Measurements from ENCODE around the gene CUX1.

The CUX1 gene

GRCh38 chr7:102085218-102085772, 267.9 kb downstream of the CUX1 start:
- no peak for DNase-seq

- DNase-seq, result no peak
Observed at GRCh38 chr7:102089175-102090098, 272.0 kb downstream of the CUX1 start.

- DNase-seq, result no peak
Observed at GRCh38 chr7:102093599-102094315, 276.3 kb downstream of the CUX1 start.

DNA sequence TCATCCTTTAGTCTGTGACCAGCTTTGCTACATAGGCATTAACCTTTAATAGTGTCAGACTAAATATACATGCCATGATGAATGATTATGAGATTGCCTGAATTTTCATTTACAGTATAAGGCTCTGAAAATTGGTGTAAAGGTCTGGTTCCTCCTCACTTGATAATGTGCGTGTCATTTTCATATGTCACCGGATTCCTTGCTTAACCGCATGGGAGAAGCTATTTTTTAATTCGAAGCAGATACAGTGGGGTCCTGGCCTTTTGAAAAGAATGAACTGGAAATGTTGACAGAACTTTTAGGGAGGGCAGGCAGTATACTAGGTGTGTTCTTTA, 276.9 kb downstream of the CUX1 start:
- no peak for DNase-seq

- DNase-seq, result no peak
Observed at GRCh38 chr7:102095321-102096011, 278.0 kb downstream of the CUX1 start.

DNA sequence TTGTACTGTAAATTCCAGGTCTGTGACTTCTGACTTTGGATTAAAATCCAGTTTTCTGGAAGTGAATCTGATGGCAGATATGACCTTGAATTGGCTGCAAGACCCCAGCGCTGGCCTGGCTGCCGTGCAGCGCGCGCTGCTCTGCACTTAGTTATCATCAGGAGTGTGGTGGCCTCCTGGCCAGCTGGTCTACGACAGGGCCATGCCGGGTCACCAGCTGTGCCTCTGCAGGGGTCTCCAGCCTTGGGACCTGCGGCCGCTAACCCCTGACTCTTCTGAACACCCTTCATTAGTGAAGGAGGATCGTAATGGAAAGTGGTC, 278.5 kb downstream of the CUX1 start:
- DNase-seq, result no peak

DNA sequence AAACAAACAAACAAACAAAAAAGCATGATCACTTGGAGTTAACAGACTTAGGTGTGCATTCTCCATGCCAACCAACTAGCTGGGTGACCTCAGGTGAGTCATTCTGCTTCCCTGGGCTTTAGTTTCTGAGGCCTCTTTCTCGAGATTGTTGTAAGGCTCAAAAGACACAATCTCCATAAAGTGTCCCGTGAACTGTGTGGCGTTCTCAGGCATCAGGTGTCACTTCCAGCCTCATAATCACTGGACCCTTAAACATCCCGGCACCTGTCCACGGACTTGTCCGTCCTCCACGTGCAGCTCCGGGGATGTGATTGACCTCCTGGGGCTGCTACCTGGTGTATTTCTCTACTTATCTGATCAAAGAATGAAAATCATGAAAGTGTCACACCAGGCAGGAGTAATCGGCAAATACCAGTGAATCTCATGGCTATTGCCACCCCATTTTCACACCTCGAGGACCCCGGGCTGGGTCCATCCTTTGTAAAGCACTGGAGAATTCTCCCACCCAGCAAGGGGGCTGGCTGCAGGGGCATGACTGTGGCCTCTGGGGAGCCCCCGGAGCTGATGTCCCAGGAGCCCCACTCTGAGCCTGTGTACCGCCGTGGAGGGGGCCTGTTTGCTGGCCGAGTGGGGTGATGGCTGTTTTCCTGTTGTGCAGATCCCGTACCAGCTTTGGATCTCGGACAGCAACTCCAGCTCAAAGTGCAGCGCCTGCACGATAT, 279.4 kb downstream of the CUX1 start:
- DNase-seq, result no peak

DNA sequence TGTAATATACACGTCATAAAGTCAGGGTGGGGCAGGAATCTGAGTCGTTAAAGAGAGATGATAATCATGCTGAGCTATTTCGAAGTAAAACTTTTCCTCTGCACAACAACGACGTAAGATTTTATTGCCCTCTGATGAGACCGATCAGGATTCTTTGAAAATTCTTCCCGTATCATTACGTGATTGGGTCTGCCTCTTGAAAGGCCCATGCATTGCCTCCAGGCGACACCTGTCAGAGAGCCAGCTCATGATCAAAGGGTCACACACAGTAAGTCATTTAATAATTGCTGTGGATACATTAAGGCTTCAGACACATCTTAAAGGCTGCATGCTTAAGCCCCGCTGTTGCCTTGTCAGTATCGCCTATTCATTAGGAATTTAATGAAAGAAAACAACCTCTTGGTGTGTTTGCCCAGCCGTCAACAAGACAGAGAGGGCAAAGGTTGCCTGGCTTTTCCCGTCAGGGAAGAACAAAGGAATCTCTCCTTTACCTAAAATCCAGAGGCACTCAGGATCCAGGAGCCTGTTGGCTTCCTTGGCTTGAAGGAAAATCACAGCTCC, 280.3 kb downstream of the CUX1 start:
- no peak for DNase-seq

GRCh38 chr7:102098986-102099385, 281.6 kb downstream of the CUX1 start:
- no peak for DNase-seq

DNA sequence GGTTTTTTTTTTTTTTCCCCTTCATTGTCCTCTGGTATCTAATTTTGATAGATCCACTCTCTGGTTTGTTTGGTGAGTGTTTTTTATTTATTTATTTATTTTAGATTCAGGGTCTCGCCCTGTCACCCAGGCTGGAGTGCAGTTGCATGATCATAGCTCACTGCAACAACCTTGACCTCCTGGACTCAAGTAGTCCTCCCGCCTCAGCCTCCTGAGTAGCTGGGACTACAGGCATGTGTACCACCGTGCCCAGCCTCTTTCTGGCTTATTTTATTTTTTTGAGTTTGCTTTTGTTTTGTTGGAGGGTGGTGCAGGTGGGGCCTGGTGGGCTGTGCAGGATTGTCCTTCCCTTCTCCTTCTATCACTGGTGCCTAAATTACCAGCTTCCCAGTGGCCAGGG, 282.0 kb downstream of the CUX1 start:
- DNase-seq, result no peak

DNA sequence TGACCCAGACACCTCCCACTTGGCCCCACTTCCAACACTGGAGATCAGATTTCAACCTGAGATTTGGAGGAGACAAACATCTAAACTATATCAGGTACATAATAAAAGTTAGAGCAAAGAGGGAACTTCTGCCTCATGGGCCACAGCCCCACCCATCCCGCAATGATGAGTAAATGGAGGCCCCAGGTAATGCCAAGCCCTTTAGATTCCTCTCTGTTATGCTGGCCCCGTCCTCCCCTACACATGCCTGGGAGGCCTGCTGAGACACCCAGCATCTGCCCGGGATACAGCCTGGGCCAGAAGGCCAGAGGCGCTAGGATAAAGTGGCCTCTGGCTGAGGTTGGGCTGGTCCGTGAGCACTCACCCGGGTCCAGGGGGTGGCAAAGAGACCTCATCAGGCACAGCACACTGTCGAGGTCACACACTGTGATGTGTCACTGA, 283.7 kb downstream of the CUX1 start:
- DNase-seq, result no peak

- no peak for DNase-seq
Observed at GRCh38 chr7:102101926-102102325, 284.5 kb downstream of the CUX1 start.

- DNase-seq, result no peak
Observed at GRCh38 chr7:102103027-102103372, 285.6 kb downstream of the CUX1 start.

- DNase-seq, result no peak
Observed at GRCh38 chr7:102104245-102104644, 286.8 kb downstream of the CUX1 start.

DNA sequence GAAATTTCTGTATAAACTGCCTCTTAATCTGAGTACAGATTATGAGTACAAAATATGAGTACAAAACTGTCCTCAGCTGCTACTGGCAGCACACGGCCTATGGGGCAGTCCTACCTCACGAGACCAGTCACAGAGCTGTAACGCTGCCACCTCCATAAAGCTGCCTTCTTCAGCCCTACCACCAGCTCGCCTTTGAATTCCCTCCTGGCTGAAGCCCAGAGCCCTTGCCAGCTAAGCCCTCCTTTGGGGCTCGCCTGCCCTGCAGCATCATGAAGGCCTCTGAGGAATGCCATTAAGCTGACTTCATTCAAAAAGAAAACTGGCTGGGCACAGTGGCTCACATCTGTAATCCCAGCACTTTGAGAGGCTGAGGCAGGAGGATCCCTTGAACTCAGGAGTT, 289.2 kb downstream of the CUX1 start:
- DNase-seq, result no peak

DNA sequence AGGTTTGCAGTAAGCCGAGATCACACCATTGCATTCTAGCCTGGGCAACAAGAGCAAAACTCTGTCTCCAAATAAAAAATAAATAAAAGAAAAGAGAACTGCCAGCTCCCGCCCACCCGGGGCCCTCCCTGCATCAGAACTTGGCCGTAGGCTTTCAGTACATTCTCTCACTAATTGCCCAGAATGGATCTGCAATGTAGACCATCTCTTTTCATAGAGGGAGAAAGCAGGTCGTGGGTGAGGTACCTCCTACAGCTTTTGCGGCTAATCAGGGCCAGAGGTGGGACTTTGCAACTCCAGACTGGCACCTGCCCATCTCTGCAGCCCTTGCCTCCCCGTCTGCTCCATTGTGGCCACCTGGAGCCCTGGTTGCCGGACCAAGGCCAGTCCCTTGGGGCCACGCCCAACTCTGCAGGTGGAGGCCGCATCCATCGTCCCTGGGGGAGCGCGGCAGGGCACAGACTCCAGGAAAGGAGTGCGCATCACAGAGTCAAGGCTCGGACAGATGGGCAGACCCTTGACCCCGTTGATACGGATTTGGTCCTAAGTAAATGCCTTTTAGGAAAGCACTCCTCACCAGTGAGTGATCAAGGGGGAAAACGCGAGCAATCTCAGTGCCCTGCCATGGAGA, 290.2 kb downstream of the CUX1 start:
- no peak for DNase-seq

GRCh38 chr7:102111061-102112041, 293.9 kb downstream of the CUX1 start:
- DNase-seq, result no peak

DNA sequence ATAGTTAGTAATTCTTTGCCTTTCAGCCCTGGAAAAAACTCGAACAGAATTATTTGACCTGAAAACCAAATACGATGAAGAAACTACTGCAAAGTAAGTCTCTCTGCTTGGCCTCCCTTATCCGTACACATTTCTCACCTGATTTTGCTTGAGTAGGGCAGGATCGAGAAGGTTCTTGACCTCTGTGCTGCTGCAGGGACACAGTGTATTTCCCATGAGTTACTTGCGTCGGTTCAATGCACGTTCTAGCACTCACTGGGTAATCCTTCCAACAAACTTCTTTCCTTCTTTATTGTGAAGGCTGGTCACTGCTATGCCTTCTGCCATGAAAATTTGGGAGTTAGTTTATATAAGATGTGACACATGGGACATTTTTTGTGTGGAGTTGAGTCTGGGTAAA, 297.8 kb downstream of the CUX1 start:
- no peak for DNase-seq

- no peak for DNase-seq
Observed at GRCh38 chr7:102115931-102116330, 298.5 kb downstream of the CUX1 start.

DNA sequence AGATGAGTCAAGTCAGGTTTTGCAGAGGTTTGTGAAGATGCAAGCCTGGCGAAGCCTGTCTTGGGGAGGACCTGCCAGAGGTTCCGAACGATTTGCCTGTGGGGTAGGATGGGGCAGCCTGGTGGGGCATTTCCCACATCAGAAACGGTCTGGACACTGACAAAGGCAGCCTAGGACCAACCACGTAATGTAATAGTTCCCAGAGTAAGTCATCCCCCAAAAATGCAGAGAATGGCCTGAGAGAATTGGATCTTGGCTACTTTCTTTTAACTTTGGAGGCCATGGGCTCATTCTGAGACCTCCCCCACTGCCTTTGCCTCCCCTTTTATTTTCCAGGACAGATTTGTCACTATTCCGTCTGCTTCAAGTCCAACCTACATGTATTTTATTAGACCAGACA, 300.3 kb downstream of the CUX1 start:
- DNase-seq, result no peak

- no peak for DNase-seq
Observed at GRCh38 chr7:102119213-102119651, 301.8 kb downstream of the CUX1 start.
